Vagina (tissue), 2 donors: ENCODE data around the gene RBM34.

Source experiments
- POLR2A ChIP-seq, 2 donors: fragments of 450-650 bp; IDR thresholded peaks; one replicate each; pipeline ENCODE4 v1.6.1; 2017; ENCODE audit warnings: antibody characterized with exemption in 2 of 2, mild to moderate bottlenecking in 2 of 2, moderate library complexity in 2 of 2
- TF ChIP-seq, protein P1 (sequence below), 3 experiments: fragments of 450-650 bp in 2 of 3; fragments of 200-600 bp in 1 of 3; sonication (generic) in 1 of 3; IDR thresholded peaks; one replicate each; pipeline ENCODE4 v1.5.1; 2017 to 2019; ENCODE audit warnings: antibody characterized with exemption in 3 of 3, mild to moderate bottlenecking in 2 of 3, moderate library complexity in 2 of 3

DNA sequence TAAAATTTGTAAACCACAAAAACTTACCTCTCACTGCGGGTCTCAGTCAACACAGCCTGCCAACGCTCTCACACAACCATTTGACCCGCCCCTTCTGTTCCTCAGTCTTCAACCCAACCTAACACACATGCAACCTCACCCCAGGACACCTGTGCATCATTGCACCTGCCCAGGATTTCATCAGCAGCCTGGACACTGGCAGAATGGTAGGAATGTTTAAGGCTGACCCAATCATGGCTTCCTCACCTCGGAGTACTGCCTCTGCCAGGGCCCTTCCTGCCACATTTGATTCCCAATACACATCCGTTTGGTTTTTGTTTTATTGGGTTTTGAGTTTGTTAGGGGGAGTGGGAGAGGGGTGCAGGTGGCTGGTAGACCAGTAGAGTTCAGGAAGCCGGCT, 73.1 kb downstream of the RBM34 start:
- TF ChIP-seq POLR2A (IDR thresholded peaks at IDR 0.05): no peak
- TF ChIP-seq, protein P1, sequence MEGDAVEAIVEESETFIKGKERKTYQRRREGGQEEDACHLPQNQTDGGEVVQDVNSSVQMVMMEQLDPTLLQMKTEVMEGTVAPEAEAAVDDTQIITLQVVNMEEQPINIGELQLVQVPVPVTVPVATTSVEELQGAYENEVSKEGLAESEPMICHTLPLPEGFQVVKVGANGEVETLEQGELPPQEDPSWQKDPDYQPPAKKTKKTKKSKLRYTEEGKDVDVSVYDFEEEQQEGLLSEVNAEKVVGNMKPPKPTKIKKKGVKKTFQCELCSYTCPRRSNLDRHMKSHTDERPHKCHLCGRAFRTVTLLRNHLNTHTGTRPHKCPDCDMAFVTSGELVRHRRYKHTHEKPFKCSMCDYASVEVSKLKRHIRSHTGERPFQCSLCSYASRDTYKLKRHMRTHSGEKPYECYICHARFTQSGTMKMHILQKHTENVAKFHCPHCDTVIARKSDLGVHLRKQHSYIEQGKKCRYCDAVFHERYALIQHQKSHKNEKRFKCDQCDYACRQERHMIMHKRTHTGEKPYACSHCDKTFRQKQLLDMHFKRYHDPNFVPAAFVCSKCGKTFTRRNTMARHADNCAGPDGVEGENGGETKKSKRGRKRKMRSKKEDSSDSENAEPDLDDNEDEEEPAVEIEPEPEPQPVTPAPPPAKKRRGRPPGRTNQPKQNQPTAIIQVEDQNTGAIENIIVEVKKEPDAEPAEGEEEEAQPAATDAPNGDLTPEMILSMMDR (IDR thresholded peaks at IDR 0.05): no peak
